Adrenal gland (tissue), 5 donors: ENCODE measurements around the gene ARPC4.

Experiments used
- POLR2A ChIP-seq, 2 donors: fragments of 450-650 bp; IDR thresholded peaks; one replicate each; pipeline ENCODE4 v1.6.1; 2017; ENCODE audit warnings: antibody characterized with exemption in 2 of 2, mild to moderate bottlenecking in 2 of 2, moderate library complexity in 1 of 2
- TF ChIP-seq, protein P1 (sequence below), 6 experiments: fragments of 450-650 bp in 4 of 6; fragments of 200-600 bp in 2 of 6; sonication (generic) in 1 of 6; IDR thresholded peaks; 1 replicate in 5 of 6; 2 replicates in 1 of 6; pipeline versions ENCODE4 v1.5.1 to v1.8.0; 2016 to 2021; ENCODE audit warnings: antibody characterized with exemption in 6 of 6, mild to moderate bottlenecking in 2 of 6, moderate library complexity in 1 of 6
- donor health status: DM: no; HTN: no; CAD: no.

DNA sequence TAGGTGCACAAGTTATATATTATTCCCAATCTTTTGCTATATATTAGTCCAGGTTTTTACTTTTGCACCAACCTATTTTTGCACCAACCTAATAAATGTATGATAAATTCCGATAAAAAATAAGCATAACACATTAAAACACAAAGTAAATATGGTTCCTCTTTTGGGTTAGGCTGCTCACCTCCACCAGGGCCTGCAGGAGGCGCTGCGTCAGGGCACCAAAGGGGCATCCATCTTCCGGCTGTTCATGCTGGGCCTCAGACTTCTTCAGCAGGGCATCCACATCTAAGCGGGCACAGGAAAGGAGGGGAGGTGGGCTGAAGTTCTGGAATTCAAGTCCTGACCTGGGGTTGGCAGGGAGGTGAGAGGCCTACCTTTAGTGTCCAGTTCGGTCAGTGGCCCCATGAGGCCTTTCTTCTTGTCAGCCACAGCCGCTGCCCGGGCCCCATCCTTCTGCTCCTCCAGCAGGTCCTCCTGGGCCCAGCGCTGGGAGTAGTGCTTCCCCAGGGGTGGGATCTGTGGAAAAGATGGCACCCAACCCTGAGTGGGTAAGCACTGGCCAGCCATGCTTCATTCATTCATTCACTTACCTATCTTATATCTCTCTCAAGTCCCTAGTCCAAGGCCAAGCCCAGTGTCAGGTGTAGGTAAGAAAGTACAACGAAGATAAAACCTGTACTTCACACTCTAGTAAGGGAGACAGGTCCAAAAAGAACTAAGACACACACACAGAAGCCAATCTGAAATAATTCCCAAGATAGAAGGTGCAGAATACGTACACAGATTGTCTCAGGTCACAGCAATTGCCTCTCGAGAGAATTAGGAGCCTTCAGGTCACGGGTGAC lies 5.8 kb upstream of the ARPC4 start:
- TF ChIP-seq, protein P1, sequence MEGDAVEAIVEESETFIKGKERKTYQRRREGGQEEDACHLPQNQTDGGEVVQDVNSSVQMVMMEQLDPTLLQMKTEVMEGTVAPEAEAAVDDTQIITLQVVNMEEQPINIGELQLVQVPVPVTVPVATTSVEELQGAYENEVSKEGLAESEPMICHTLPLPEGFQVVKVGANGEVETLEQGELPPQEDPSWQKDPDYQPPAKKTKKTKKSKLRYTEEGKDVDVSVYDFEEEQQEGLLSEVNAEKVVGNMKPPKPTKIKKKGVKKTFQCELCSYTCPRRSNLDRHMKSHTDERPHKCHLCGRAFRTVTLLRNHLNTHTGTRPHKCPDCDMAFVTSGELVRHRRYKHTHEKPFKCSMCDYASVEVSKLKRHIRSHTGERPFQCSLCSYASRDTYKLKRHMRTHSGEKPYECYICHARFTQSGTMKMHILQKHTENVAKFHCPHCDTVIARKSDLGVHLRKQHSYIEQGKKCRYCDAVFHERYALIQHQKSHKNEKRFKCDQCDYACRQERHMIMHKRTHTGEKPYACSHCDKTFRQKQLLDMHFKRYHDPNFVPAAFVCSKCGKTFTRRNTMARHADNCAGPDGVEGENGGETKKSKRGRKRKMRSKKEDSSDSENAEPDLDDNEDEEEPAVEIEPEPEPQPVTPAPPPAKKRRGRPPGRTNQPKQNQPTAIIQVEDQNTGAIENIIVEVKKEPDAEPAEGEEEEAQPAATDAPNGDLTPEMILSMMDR (IDR thresholded peaks at IDR 0.05) = peak in 1 of 6 experiments; percentile 23
- no peak for TF ChIP-seq POLR2A (IDR thresholded peaks at IDR 0.05)
